GM12874 (cell line): ENCODE results near the gene DOCK11.

Experiments
- TF ChIP-seq, protein P1 (sequence below): IDR thresholded peaks from 2 replicates; pipeline ENCODE4 v1.5.1; 2011; ENCODE audit warnings: low read depth, mild to moderate bottlenecking, control low read depth, low read length, moderate library complexity; ENCODE audit not compliant: insufficient read depth

Gene DOCK11

GRCh38 chrX:118553042-118553710 lies 57.6 kb downstream of the DOCK11 start:
- TF ChIP-seq, protein P1, sequence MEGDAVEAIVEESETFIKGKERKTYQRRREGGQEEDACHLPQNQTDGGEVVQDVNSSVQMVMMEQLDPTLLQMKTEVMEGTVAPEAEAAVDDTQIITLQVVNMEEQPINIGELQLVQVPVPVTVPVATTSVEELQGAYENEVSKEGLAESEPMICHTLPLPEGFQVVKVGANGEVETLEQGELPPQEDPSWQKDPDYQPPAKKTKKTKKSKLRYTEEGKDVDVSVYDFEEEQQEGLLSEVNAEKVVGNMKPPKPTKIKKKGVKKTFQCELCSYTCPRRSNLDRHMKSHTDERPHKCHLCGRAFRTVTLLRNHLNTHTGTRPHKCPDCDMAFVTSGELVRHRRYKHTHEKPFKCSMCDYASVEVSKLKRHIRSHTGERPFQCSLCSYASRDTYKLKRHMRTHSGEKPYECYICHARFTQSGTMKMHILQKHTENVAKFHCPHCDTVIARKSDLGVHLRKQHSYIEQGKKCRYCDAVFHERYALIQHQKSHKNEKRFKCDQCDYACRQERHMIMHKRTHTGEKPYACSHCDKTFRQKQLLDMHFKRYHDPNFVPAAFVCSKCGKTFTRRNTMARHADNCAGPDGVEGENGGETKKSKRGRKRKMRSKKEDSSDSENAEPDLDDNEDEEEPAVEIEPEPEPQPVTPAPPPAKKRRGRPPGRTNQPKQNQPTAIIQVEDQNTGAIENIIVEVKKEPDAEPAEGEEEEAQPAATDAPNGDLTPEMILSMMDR = no peak

- TF ChIP-seq, protein P1 = no peak
Observed at GRCh38 chrX:118554511-118554910, 58.9 kb downstream of the DOCK11 start.

DNA sequence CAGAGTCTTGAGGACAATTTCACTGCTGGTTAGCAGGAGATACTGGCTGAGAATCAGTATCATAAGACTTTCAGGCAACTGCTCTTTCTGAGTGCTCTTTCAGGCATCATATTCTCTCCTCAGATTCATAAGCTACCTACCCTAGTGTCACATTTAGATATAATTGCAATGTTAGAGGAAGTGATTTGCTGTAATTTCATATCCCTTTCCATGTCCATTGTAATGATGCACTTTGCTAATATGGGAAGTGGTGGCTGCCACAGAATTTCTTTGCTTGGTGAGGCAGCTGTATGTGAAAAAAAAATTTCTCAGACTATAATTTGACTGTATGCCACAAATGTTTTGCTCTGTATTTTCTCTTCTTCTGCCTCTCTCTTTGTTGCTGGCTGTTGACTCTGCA lies 63.3 kb downstream of the DOCK11 start:
- TF ChIP-seq, protein P1 = no peak

DNA sequence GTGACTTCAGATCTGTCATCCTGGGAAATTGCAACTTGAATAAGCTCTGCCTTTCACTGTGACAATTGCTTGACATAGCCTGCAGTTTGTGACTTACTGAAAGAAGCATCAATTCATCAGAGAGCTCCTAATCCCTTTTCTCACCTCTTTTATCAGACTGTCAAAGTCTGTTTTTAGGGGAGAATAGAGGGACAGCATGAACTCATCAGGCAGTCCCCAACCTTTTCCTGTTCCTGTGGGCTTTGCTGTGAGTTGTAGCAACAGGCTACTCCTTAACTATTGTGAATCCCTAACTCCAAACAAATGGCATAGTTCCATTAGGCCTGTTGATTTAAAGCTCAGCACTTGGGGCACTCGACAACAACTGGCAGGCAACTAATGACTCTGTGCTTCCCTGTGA lies 64.9 kb downstream of the DOCK11 start:
- TF ChIP-seq, protein P1 = no peak

- TF ChIP-seq, protein P1 = no peak
Observed at GRCh38 chrX:118562582-118563164, 67.1 kb downstream of the DOCK11 start.

DNA sequence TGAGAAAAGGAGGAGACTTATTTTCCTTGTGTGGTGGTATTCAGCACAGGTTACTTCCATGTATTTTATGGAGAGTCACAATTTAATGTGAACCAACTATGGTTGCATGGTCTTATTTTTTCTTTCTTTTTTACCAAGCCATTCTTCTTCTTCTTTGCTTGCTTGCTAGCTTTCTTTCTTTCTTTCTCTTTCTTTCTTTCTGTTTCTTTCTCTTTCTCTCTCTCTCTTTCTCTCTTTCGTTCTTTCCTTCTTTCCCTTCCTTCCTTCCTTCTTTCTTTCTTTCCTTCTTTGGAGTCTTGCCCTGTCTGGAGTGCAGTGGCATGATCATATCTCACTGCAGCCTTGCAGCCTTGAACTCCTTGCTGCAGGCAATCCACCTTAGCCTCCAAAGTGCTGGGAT lies 68.9 kb downstream of the DOCK11 start:
- TF ChIP-seq, protein P1 = no peak

GRCh38 chrX:118565853-118566252 lies 70.2 kb downstream of the DOCK11 start:
- TF ChIP-seq, protein P1 = no peak
